ENCODE measurements around the gene MELK.

DNA sequence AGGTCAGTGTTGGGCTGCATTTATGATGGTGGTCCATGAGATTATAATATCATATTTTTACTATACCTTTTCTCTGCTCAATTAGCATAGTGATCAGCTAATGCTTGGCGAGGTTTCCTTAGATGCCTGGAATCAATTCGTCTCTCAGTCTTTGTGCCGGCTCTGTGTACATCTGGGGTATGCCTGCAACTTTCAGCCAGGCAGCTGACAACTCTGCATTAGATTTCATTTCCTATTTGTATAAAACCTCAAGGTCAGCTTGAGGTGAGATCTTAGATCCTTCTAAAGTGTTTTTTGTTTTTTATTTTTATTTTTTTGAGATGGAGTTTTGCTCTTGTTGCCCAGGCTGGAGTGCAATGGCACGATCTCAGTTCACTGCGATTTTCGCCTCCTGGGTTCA, 86.8 kb downstream of the MELK start:
- TF ChIP-seq TAF1 (IDR thresholded peaks at IDR 0.05; ENCODE audit: low read depth) (no peak), CTCF (IDR thresholded peaks at IDR 0.05; ENCODE audit: poor library complexity, severe bottlenecking) (no peak)

All from neural cell (in vitro differentiated cells).